Liver (tissue), 3 donors: ENCODE results near the gene CRHR2.

Source experiments
- EGR1 ChIP-seq, 2 donors: IDR thresholded peaks; 2 replicates each; pipeline ENCODE4 v1.6.1; 2016 to 2018; ENCODE audit warnings: antibody characterized with exemption in 2 of 2, low read depth in 2 of 2
- GABPA ChIP-seq, 2 donors: IDR thresholded peaks in 1 of 2; conservative IDR thresholded peaks in 1 of 2; 2 replicates each; pipeline ENCODE4 v1.6.1; 2016; ENCODE audit warnings: antibody characterized with exemption in 2 of 2, mild to moderate bottlenecking in 1 of 2, moderate library complexity in 1 of 2
- RXRA ChIP-seq, 2 donors: IDR thresholded peaks; 2 replicates each; pipeline ENCODE4 v1.6.1; 2017 to 2018; ENCODE audit warnings: antibody characterized with exemption in 2 of 2, mild to moderate bottlenecking in 1 of 2
- SP1 ChIP-seq: IDR thresholded peaks from 2 replicates; pipeline ENCODE4 v1.6.1; 2018; ENCODE audit warnings: antibody characterized with exemption, mild to moderate bottlenecking
- TAF1 ChIP-seq: conservative IDR thresholded peaks from 2 replicates; pipeline ENCODE4 v1.6.1; 2016; ENCODE audit warnings: antibody characterized with exemption, mild to moderate bottlenecking
- YY1 ChIP-seq: IDR thresholded peaks from 2 replicates; pipeline ENCODE4 v1.6.1; 2016; ENCODE audit warnings: antibody characterized with exemption, mild to moderate bottlenecking
- TF ChIP-seq, protein P1 (sequence below): fragments of 150-350 bp; IDR thresholded peaks from 2 replicates; pipeline ENCODE4 v1.5.1; 2017; ENCODE audit warnings: improper control_type of control experiment, low read depth, low read length; ENCODE audit not compliant: missing input control
- TF ChIP-seq, protein P2 (sequence below): IDR thresholded peaks from 2 replicates; pipeline ENCODE4 v1.6.1; 2016; ENCODE audit warnings: antibody characterized with exemption
- TF ChIP-seq, protein P3 (sequence below): IDR thresholded peaks from 2 replicates; pipeline ENCODE4 v1.6.1; 2016; ENCODE audit warnings: antibody characterized with exemption
- TF ChIP-seq, protein P4 (sequence below): IDR thresholded peaks from 2 replicates; pipeline ENCODE4 v1.6.1; 2016; ENCODE audit warnings: antibody characterized with exemption, mild to moderate bottlenecking
- donor health status: healthy.
- donor health status: healthy.

DNA sequence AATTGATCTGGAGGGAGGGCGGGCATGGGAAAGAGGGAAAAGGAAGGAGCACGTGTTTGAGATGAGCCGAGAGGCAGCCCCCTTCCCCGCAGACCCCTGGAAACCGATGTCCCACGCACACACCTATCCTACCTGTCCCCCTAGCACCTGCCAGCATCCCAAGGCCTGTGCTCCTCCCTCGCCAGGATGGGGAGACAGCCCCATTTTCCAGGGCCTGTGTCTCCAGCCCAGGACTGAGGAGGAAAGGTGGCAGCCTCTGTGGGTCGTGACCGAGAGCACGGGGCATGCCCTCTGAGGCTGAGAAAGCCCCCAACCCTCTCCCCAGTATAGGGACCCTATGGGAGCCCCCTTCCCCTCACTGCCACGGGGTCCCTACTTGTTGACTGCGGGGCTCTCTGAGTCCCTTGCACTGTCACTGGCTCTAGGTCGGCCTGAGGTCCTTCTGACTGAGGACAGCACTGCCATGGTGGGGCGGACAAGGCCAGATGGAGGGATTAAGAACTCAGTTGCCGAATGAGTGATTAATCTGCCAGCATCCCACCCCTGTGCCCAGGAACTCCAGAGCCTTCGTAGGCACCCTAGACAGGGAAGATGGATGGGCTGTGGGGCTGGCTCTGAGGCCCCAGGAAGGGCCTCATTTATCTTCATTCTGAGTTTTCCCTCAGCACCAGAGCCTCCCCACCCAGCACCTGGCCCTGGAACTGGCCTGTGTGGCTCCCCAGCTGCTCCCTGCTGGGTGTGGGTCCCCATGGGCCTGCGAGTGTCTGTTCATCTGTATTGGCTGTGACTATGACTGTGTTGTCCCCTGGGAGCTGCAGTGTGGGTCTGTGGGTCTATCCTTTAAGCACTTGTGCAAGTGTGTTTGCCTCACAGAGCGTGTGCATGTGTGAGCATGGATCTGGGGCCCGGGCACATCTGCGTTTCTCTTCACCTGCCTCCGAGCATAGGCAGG lies 26.0 kb downstream of the CRHR2 start:
- TF ChIP-seq, protein P1, sequence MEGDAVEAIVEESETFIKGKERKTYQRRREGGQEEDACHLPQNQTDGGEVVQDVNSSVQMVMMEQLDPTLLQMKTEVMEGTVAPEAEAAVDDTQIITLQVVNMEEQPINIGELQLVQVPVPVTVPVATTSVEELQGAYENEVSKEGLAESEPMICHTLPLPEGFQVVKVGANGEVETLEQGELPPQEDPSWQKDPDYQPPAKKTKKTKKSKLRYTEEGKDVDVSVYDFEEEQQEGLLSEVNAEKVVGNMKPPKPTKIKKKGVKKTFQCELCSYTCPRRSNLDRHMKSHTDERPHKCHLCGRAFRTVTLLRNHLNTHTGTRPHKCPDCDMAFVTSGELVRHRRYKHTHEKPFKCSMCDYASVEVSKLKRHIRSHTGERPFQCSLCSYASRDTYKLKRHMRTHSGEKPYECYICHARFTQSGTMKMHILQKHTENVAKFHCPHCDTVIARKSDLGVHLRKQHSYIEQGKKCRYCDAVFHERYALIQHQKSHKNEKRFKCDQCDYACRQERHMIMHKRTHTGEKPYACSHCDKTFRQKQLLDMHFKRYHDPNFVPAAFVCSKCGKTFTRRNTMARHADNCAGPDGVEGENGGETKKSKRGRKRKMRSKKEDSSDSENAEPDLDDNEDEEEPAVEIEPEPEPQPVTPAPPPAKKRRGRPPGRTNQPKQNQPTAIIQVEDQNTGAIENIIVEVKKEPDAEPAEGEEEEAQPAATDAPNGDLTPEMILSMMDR: no peak
- TF ChIP-seq EGR1 (IDR thresholded peaks at IDR 0.05; ENCODE audit: low read depth in 2 of 2) (no peak), SP1 (no peak), GABPA (IDR thresholded peaks at IDR 0.05 in 1 of 2, conservative IDR thresholded peaks at IDR 0.05 in 1 of 2) (no peak), YY1 (no peak), RXRA (IDR thresholded peaks at IDR 0.05) (no peak), TAF1 (no peak)
- TF ChIP-seq, protein P2, sequence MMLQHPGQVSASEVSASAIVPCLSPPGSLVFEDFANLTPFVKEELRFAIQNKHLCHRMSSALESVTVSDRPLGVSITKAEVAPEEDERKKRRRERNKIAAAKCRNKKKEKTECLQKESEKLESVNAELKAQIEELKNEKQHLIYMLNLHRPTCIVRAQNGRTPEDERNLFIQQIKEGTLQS: no peak
- TF ChIP-seq, protein P3, sequence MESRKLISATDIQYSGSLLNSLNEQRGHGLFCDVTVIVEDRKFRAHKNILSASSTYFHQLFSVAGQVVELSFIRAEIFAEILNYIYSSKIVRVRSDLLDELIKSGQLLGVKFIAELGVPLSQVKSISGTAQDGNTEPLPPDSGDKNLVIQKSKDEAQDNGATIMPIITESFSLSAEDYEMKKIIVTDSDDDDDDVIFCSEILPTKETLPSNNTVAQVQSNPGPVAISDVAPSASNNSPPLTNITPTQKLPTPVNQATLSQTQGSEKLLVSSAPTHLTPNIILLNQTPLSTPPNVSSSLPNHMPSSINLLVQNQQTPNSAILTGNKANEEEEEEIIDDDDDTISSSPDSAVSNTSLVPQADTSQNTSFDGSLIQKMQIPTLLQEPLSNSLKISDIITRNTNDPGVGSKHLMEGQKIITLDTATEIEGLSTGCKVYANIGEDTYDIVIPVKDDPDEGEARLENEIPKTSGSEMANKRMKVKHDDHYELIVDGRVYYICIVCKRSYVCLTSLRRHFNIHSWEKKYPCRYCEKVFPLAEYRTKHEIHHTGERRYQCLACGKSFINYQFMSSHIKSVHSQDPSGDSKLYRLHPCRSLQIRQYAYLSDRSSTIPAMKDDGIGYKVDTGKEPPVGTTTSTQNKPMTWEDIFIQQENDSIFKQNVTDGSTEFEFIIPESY: no peak
- TF ChIP-seq, protein P4, sequence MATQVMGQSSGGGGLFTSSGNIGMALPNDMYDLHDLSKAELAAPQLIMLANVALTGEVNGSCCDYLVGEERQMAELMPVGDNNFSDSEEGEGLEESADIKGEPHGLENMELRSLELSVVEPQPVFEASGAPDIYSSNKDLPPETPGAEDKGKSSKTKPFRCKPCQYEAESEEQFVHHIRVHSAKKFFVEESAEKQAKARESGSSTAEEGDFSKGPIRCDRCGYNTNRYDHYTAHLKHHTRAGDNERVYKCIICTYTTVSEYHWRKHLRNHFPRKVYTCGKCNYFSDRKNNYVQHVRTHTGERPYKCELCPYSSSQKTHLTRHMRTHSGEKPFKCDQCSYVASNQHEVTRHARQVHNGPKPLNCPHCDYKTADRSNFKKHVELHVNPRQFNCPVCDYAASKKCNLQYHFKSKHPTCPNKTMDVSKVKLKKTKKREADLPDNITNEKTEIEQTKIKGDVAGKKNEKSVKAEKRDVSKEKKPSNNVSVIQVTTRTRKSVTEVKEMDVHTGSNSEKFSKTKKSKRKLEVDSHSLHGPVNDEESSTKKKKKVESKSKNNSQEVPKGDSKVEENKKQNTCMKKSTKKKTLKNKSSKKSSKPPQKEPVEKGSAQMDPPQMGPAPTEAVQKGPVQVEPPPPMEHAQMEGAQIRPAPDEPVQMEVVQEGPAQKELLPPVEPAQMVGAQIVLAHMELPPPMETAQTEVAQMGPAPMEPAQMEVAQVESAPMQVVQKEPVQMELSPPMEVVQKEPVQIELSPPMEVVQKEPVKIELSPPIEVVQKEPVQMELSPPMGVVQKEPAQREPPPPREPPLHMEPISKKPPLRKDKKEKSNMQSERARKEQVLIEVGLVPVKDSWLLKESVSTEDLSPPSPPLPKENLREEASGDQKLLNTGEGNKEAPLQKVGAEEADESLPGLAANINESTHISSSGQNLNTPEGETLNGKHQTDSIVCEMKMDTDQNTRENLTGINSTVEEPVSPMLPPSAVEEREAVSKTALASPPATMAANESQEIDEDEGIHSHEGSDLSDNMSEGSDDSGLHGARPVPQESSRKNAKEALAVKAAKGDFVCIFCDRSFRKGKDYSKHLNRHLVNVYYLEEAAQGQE: no peak
